Testis (tissue), 2 donors: ENCODE results near the gene EZR.

Experiments
- POLR2A ChIP-seq: fragments of 450-650 bp; IDR thresholded peaks from one replicate; pipeline ENCODE4 v1.6.1; 2017; ENCODE audit warnings: antibody characterized with exemption, mild to moderate bottlenecking, moderate library complexity
- TF ChIP-seq, protein P1 (sequence below), 3 experiments: fragments of 450-650 bp in 2 of 3; fragments of 200-600 bp in 1 of 3; sonication (generic) in 1 of 3; IDR thresholded peaks; one replicate each; pipeline ENCODE4 v1.5.1; 2016 to 2019; ENCODE audit warnings: antibody characterized with exemption in 3 of 3, mild to moderate bottlenecking in 2 of 3, moderate library complexity in 1 of 3

DNA sequence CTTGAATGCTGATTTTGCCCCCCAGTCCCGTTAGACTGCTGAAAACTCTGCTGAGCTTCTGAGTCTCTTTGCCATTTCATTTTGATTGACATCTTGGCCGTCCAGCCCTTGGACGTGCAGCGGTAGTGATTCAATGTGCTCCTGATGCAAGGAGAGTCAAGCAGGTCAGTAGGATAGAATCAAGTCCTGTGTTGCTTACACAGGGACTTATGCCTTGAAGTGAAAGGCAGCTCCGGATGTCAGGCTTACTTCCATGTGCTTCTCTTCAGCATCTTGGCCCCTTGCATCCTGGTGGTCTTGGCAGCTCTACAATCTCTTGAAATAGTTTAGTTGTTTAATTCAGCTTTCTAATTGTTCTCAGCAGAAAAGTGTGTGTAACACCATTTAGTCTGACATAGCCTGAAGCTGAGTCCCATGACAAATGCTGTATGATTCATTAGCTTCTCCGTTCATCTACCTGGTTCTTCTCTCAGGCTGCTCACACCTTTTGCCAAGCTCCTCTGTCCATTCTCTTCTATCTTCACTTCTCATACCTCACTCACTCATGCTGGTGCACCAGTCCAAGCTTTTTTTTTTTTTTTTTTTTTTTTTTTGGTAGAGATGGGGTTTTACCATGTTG lies 76.0 kb downstream of the EZR start:
- TF ChIP-seq, protein P1, sequence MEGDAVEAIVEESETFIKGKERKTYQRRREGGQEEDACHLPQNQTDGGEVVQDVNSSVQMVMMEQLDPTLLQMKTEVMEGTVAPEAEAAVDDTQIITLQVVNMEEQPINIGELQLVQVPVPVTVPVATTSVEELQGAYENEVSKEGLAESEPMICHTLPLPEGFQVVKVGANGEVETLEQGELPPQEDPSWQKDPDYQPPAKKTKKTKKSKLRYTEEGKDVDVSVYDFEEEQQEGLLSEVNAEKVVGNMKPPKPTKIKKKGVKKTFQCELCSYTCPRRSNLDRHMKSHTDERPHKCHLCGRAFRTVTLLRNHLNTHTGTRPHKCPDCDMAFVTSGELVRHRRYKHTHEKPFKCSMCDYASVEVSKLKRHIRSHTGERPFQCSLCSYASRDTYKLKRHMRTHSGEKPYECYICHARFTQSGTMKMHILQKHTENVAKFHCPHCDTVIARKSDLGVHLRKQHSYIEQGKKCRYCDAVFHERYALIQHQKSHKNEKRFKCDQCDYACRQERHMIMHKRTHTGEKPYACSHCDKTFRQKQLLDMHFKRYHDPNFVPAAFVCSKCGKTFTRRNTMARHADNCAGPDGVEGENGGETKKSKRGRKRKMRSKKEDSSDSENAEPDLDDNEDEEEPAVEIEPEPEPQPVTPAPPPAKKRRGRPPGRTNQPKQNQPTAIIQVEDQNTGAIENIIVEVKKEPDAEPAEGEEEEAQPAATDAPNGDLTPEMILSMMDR (IDR thresholded peaks at IDR 0.05) = no peak
- TF ChIP-seq POLR2A = no peak
